CD4-positive, alpha-beta T cell treated with Interleukin-4 for 4 hours (primary cell): ENCODE data around the gene RNF44.
"Not testable (repeated sequence)": the region's sequence is repeated elsewhere in the genome, so short reads cannot be mapped to it uniquely, and the experiment has no call there.

Experiments
- DNase-seq: peaks from one replicate; pipeline ENCODE4 v3.0.0-alpha.2; 2020

RNF44 gene

DNA sequence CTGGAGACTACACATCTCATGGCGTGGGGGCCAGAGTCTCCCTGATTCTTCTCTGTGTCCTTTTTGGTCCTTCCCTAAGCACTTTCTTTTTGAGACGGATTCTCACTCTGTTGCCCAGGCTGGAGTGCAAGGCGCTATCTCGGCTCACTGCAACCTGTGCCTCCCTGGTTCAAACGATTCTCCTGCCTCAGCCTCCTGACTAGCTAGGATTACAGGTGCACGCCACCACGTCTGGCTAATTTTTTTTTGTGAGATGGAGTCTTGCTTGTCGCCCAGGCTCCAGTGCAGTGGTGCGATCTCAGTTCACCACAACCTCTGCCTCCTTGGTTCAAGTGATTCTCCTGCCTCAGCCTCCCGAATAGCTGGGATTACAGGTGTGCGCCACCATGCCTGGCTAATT is 13.7 kb upstream of the RNF44 start:
- DNase-seq = not testable (repeated sequence)

DNA sequence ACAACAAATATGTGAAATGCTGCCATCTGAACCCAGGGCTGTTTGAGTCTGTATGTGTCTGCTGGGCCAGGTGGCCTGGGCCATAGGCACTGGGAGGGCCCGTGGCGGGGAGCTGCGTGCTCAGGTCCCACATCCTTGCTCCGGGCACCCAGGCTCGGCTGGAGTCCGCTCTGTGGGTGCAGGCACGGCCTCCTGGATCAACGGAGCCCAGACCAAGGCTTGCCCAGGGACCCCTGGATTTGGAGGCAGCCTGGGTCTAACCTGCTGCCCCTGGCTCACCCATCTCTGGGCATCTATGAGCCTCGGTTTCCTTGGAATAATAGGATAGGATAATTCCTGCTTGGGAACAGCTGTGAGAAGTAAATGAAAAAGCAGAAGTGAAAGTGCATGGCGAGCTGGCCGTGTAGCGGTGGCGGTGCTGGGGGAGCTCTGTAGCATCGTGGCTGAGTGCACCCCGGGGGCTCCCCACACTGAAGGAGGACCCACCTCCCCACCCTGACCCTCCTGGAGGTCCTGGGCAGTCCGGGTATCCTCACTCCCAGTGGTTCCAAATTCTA is 13.2 kb upstream of the RNF44 start:
- DNase-seq = no peak

DNA sequence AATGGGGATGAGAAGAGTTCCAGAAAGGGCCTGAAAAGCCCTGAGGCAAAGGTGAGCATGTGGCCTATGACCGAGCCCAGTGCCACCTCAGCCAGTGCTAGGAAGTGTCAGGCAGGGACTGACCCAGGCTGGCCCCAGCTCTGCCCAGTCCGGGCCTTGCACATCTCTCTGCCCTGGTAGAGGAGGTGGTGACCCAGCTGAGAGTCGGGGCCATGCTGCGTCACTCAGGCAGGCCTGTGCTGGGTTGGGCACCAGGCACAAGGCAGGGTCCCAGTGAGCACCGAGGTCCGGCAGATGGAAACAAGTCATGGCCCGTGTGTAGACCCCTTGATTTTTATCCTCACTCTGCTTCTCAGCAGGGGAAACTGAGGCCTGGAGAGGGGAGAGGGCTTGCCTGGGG is 12.7 kb upstream of the RNF44 start:
- no peak for DNase-seq

- no peak for DNase-seq
These were observed 11.8 kb upstream of the RNF44 start, which contains the start of gene CDHR2 for GRCh38 chr5:176548967-176549444. TSS of gene CDHR2 (plus strand) at chr5:176549342. CDS start at chr5:176565353, 16,011 bp downstream.

DNA sequence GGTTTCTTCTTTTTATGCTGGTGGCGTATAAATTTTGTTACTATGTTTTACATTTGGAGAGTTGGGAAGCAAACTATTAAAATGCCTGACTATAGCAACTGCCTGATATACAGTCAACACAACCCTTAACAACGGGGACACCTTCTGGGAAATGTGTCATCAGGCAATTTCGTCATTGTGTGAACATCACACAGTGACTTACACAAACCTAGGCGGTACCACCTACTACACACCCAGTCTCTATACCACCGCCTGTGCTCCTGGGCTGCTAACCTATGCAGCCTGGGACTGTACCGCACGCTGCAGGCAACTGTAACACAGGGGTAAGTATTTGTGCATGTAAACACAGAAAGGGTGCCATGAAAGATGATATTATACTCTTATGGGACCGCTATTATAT is 10.6 kb upstream of the RNF44 start:
- peak; percentile 76 for DNase-seq

- DNase-seq = no peak
These were observed 8.7 kb upstream of the RNF44 start for GRCh38 chr5:176545737-176546509.

DNA sequence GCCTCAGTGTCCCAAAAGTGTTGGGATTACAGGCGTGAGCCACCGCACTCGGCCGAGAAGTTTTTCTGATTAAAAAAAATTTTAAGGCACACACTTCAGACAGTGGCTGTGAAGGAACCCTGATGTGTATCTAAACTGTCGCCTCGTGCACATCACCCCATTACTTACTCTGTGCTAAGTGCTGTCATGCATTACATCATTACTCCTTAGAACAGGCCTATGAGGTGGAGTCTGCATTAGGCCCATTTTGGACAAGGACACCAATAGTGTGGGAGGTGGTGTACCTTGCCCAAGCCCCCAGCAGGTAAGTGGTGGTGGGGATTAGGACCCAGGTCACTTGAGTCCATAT is 8.2 kb upstream of the RNF44 start:
- no peak for DNase-seq

GRCh38 chr5:176543428-176544182 is 6.4 kb upstream of the RNF44 start:
- peak; percentile 68 for DNase-seq

GRCh38 chr5:176542596-176543427 is 5.6 kb upstream of the RNF44 start:
- no peak for DNase-seq

GRCh38 chr5:176542135-176542595 is 5.0 kb upstream of the RNF44 start:
- peak; percentile 70 for DNase-seq

GRCh38 chr5:176541338-176542134 is 4.3 kb upstream of the RNF44 start:
- DNase-seq = peak; percentile 79

- peak; percentile 46 for DNase-seq
These were observed 3.7 kb upstream of the RNF44 start for GRCh38 chr5:176540956-176541337.

GRCh38 chr5:176540476-176540899 is 3.3 kb upstream of the RNF44 start:
- no peak for DNase-seq

DNA sequence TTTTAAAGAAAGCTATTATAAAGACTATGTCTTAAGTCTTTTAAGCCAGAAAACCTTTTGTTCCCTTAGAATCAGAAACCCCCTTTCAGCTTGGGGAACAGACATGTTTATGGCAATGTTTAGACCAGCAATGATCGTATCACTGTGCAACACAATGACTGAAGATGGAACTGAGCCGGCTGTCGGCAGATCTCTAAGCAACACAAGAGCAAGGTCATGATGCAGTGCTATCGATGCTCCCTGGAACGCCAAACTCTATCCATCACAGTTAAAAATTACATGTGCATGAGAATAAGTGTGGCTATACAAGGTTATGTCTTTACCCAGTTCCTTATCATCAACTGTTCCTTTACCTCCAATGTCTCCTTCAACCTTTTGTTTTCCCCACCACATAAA is 1.8 kb upstream of the RNF44 start:
- DNase-seq = no peak

DNA sequence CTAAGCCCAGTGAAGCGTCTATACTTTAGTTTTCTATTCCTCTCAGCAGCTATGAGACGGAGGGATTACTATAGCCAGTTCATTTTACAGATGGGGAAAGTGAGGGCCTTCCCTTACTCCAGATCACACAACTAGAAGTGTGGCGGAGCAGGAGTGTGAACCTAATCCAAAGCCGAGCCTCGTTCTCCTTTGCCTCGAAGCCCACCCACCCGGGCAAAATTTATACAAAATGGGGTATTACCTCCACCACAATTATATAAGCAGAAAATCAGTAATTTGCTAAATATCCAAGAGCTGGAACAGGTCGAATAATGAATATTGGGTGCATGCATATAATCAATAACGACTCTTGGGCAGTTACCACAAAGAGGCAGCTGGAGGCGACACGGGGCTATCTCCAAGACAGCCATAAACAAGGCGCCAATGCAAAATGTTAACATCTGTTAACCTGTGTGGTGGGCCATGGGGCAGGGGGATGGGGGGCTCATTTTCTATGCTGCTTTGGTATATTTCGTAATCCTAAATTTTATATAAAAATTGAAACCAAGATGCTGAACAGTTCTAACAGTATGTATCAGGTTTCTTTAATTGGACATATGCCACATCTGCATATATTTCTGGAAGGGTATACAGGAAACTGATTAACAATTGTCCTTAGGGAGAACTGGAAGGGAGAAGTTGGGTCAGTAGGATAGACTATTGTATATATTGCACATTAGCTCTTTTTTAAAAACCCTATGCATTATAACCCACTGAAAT is 1.2 kb upstream of the RNF44 start:
- DNase-seq = no peak

DNA sequence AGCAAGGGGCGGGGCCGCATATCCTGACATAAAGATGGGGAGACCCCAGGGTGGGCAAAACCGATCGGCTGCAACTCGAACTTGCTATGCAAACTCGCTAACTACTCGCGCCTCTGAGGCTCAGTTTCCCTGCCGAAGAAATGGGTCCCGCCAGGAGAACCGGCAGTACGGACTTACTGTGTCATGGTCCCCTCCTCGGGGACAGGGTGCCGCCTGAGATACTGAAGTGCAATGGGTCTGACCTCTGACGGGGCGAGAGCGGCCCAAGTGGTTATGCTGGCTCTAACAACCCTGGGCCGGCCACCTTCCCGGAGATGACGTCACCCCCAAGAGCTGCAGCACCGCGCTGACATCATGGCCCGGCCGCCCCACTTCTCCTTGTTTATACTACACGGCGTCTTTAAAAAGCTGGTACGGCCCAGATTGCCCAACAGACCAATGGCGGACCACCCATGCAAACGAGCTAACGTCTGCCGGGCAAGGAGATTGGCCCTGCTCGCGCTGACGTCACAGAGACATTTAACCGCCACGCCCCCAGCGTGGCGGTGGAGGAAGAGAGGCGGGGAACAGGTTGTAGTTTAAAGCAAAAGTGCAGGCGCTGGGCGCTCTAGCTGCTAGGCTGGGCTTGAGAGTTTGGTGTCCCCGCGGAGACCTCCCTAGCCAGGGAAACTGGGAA is 490 bp upstream of the RNF44 start:
- peak; percentile 100 for DNase-seq

GRCh38 chr5:176536132-176536901 is 885 bp downstream of the RNF44 start:
- peak; percentile 83 for DNase-seq

GRCh38 chr5:176535664-176536131 is 1.5 kb downstream of the RNF44 start:
- no peak for DNase-seq

GRCh38 chr5:176535101-176535663 is 2.0 kb downstream of the RNF44 start:
- peak; percentile 71 for DNase-seq
